ENCODE measurements around the gene ATG13.

GRCh38 chr11:46633291-46634217, 16.2 kb downstream of the ATG13 start:
- no peak for TF ChIP-seq CTCF (IDR thresholded peaks at IDR 0.05; ENCODE audit: low read depth, low read length)
- TF ChIP-seq EZH2phosphoT487 (IDR thresholded peaks at IDR 0.05; ENCODE audit: low read depth), result no peak

All from OCI-LY3 (cell line).